OCI-LY3 (cell line): ENCODE data around the gene DTYMK.

Source experiments
- CTCF ChIP-seq: fragments of 200-600, 300-600 bp; sonication (generic); IDR thresholded peaks from 2 replicates; pipeline ENCODE4 v1.5.1; 2014; ENCODE audit warnings: antibody characterized with exemption, low read length, low read depth
- EZH2phosphoT487 ChIP-seq: fragments of 200-600 bp; shearing (Covaris generic); IDR thresholded peaks from 2 replicates; pipeline ENCODE4 v1.6.1; 2018; ENCODE audit warnings: antibody characterized with exemption, mixed run types, low read depth

DNA sequence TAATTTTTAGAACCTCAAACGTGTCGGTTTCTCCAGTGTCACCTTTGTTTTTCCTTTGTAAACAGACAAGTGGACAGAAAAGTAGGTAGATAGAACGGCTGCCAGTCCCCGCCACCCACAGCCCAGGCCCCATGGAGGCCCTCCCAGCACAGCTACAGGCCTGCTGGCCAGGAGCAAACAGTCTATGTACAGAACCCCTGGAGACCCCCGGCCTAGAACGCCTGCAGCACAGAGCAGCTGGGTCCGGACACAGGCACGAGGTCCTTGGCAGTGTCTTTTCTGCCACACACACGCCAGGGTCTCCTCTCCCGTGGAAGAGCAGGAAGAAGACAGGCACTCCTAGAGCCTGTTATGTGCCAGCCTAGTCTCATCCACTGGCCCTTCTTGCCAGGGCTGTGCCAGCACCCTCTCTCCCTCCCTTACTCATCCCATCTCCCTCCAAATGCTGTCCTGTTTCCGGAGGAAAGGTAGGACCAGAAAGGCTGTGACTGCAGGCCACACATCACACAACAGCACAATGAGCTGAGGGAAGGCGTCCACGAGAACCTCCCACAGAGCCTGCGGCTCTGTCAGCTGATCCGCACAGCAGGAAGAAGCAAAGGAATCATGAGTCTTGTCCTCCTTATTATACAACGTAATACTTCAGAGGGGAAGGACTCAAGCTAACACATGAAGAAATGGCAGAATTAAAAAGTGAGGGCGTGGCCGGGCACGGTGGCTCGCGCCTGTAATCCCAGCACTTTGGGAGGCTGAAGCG, 7.7 kb downstream of the DTYMK start:
- TF ChIP-seq CTCF (no peak), EZH2phosphoT487 (no peak)
